Heart right ventricle (tissue), 16 donors: Measurements from ENCODE around the gene BRPF1. TPM values are rescaled to one million over a fixed set of nuclear protein-coding genes. Genes with fewer than 3 reads are reported as not detected.

Experiments used
- ATAC-seq, 8 donors: fragments of 200-7000 bp; cut with Tn5 transposase; one replicate each; pipeline ENCODE4 v1.9.1; 2020; ENCODE audit warnings: mild to moderate bottlenecking in 8 of 8, moderate library complexity in 8 of 8, moderate number of reproducible peaks in 1 of 8
- DNase-seq, 2 donors: peaks; one replicate each; pipeline ENCODE4 v3.0.0-alpha.2; 2020
- H3K27ac ChIP-seq, 10 donors: fragments of 200-600 bp; sonication (generic) in 2 of 10; one replicate each; pipeline versions ENCODE4 v1.5.0 to v1.8.0; 2020 to 2022; ENCODE audit warnings: mild to moderate bottlenecking in 3 of 10
- H3K27me3 ChIP-seq, 7 donors: fragments of 200-600 bp; one replicate each; pipeline ENCODE4 v1.8.0; 2021 to 2022; ENCODE audit warnings: mild to moderate bottlenecking in 2 of 7
- H3K36me3 ChIP-seq, 9 donors: fragments of 200-600 bp; sonication (generic) in 1 of 9; one replicate each; pipeline versions ENCODE4 v1.5.0 to v1.8.0; 2020 to 2022; ENCODE audit warnings: mild to moderate bottlenecking in 2 of 9
- H3K4me1 ChIP-seq, 9 donors: fragments of 200-600 bp; sonication (generic) in 1 of 9; one replicate each; pipeline versions ENCODE4 v1.5.0 to v1.8.0; 2020 to 2022; ENCODE audit warnings: mild to moderate bottlenecking in 4 of 9
- H3K4me3 ChIP-seq, 10 donors: fragments of 200-600 bp; sonication (generic) in 2 of 10; one replicate each; pipeline versions ENCODE4 v1.5.0 to v1.8.0; 2020 to 2022; ENCODE audit warnings: mild to moderate bottlenecking in 7 of 10, moderate library complexity in 2 of 10
- H3K9me3 ChIP-seq, 11 donors: fragments of 200-600 bp in 10 of 11; sonication (generic) in 2 of 11; one replicate each; pipeline versions ENCODE4 v1.5.0 to v1.8.0; 2013 to 2022; ENCODE audit warnings: mild to moderate bottlenecking in 2 of 11, control low read depth in 1 of 11, moderate library complexity in 1 of 11
- CTCF ChIP-seq, 9 donors: fragments of 200-600 bp; sonication (generic) in 2 of 9; IDR thresholded peaks; one replicate each; pipeline versions ENCODE4 v1.5.0 to v1.8.0; 2021 to 2022; ENCODE audit warnings: antibody characterized with exemption in 9 of 9, mild to moderate bottlenecking in 5 of 9, moderate library complexity in 1 of 9
- WGBS, 2 donors: extraction: QIAGEN DNeasy Blood & Tissue Kit; methylation state at CpG; one replicate each; pipeline ENCODE4 v1.1.7; 2013; ENCODE audit warnings: inconsistent platforms in 1 of 2; 5-methylcytosine and 5-hydroxymethylcytosine counted together
- intact Hi-C, 10 donors: fragments of 100-400 bp; cut with DNase I; formaldehyde crosslinking; loops; one replicate each; pipeline versions ENCODE4 v1.11.1 to v1.14.2; 2022
- polyA plus RNA-seq, 2 donors: library from polyadenylated mRNA; stranded (reverse); fragments of 200-250 nt; gene quantifications; one replicate each; pipeline ENCODE4 v1.2.3, GENCODE V29; 2013
- total RNA-seq, 10 donors: library from RNA; stranded (reverse); fragmentation: NEBNext Ultra II Directional in 3 of 10; extraction: Animal tissue kit (Norgen Biotek cat#: 25700) in 3 of 10; gene quantifications; one replicate each; pipeline versions ENCODE4 v1.2.1 to v1.2.4, GENCODE V29; 2021 to 2023
- donor health status: Arrhythmogenic right ventricular cardiomyopathy.
- donor health status: ischemic (EF 13 %, LVEDD 7.1; RV severe dilation, severe dysfunction).
- donor health status: healthy with polysubstance abuse.
- donor health status: DM: no; HTN: yes; CAD: no.
- donor health status: DM: no; HTN: no; CAD: no.
- donor health status: ischemic (EF 25% LVEDD 6.9; RV normal size, moderate dysfunction).
- donor health status: ischemic (EF 25% LVEDD 5.7; RV mildly dilated, moderate dysfunction).
- donor health status: healthy.
- donor health status: DM: yes; HTN: yes; CAD: no.
- donor health status: Ischemic cardiomyopathy.
- donor health status: ischemic (EF 35%, LVEDD 5.7; RV mildly dilated, moderate dysfunction).
- donor health status: nonischemic (EF 11% LVEDD 7.7; RV severe dilation, severe dysfunction).
- donor health status: DM: yes; HTN: yes; CAD: no.
- donor health status: PGD.
- donor health status: ischemic (EF 29% LVEDD 5.4; RV normal size, mild dysfunction).
- donor health status: nonischemic (EF 23%, LVEDD 6.1; RV moderate dilation, normal function).

Gene BRPF1
- total and polyA plus RNA-seq, 12 donors: 7.3 to 15.1 (median 8.7) TPM

GRCh38 chr3:9785602-9786001, 54.1 kb downstream of the BRPF1 start:
- Histone ChIP-seq H3K4me3 (no peak overlapping the region), H3K27ac (no peak overlapping the region), H3K9me3 (no peaks in the 10 kb centered on the region), H3K27me3 (no peaks in the 10 kb centered on the region), H3K4me1 (peaks cover 0 to 31% (median 0%) of the 10 kb centered on the region in 9 donors), H3K36me3 (peaks cover 0 to 98% (median 34%) of the 10 kb centered on the region in 9 donors)
- intact Hi-C loops: no loop called here
- ATAC-seq: no peak
- WGBS, 2 donors: 70 to 76% methylated on average over 7 of the region's 7 CpGs
- no peak for DNase-seq
- no peak for TF ChIP-seq CTCF (IDR thresholded peaks at IDR 0.05)

DNA sequence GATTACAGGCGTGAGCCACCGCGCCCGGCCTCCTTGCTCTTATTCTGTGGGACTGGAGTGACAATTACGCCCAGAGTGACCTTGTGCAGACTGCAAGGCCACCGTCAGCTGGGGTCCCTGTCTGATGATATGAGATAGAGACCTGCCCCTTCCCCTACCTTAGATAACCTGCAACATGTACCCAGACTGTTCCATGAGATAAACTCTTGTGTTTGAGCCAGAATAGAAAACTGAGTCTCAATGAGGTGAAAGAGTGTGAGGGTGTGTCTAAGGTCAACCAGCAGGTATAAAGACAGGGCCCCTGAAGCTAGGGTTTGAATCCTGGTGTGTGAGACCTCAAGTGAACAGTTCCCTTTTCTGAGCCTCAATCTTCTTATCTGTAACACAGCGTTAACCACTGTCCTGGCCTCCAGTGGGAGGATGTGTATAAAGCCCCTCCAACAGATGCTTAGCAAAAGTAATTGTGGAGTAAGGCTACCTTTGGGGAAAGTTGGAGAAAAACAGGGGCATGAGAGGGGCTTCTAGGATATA, 54.7 kb downstream of the BRPF1 start:
- no peak for DNase-seq
- intact Hi-C loops: no loop called here
- Histone ChIP-seq H3K36me3 (peaks cover 0 to 98% (median 28%) of the 10 kb centered on the region in 9 donors), H3K27ac (no peak overlapping the region), H3K4me3 (no peak overlapping the region), H3K9me3 (no peaks in the 10 kb centered on the region), H3K4me1 (peaks cover 0 to 31% (median 5%) of the 10 kb centered on the region in 9 donors), H3K27me3 (no peaks in the 10 kb centered on the region)
- ATAC-seq: no peak
- WGBS, 2 donors: 85 to 93% methylated on average over 7 of the region's 7 CpGs
- no peak for TF ChIP-seq CTCF (IDR thresholded peaks at IDR 0.05)

GRCh38 chr3:9786825-9787669, 55.5 kb downstream of the BRPF1 start:
- Histone ChIP-seq H3K4me3 (no peak overlapping the region), H3K4me1 (peaks cover 0 to 31% (median 12%) of the 10 kb centered on the region in 9 donors), H3K36me3 (peaks cover 0 to 91% (median 27%) of the 10 kb centered on the region in 9 donors), H3K27ac (no peak overlapping the region), H3K9me3 (no peaks in the 10 kb centered on the region), H3K27me3 (no peaks in the 10 kb centered on the region)
- ATAC-seq: no peak
- WGBS, 2 donors: 87 to 94% methylated on average over 13 of the region's 13 CpGs
- DNase-seq: no peak
- TF ChIP-seq CTCF (IDR thresholded peaks at IDR 0.05): peak in 5 of 9 donors; percentile 9 to 47 (median 17)
- intact Hi-C loops: no loop called here

DNA sequence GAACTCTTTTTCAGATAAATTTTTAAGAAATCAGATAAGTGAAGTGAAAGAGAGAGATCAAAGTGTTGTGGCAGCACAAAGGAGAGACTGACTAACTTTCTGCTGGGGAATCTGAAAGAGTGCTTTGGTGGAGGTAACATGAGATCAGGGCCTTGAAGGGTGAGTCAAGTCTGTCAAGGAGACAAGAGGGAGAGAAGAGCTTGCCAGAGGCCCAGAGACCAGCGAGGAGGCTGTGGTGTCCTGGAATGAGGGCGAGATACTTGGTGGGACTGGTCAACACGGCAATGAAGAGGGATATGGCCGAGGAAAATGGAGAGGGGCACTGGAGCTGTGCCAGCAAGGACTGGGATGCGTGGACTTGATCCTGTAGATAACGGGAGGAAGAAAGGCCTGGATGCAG, 56.2 kb downstream of the BRPF1 start:
- peaks cover 0 to 84% (median 20%) of the 10 kb centered on the region in 9 donors for H3K36me3 ChIP-seq
- intact Hi-C loops: no loop called here
- H3K4me1 ChIP-seq: peaks cover 0 to 27% (median 13%) of the 10 kb centered on the region in 9 donors
- ATAC-seq: no peak
- no peak for DNase-seq
- TF ChIP-seq CTCF (IDR thresholded peaks at IDR 0.05): no peak
- 82 to 83% methylated on average over 6 of the region's 6 CpGs for WGBS, 2 donors
- H3K4me3 ChIP-seq: no peak overlapping the region
- no peak overlapping the region for H3K27ac ChIP-seq
- H3K27me3 ChIP-seq: no peaks in the 10 kb centered on the region
- H3K9me3 ChIP-seq: no peaks in the 10 kb centered on the region
